SK-N-SH treated with all-trans-retinoic acid at 6 μM for 48 hours (cell line): ENCODE data around the gene GCM1.

Experiments
- ATAC-seq: fragments of 200-7000 bp; cut with Tn5 transposase; 3 replicates; pipeline ENCODE4 v1.9.1; 2020; ENCODE audit warnings: mild to moderate bottlenecking, moderate library complexity
- ARNTL ChIP-seq: fragments of 450-650 bp; formaldehyde crosslinking; IDR thresholded peaks from 2 replicates; pipeline ENCODE4 v1.5.0; 2020; ENCODE audit warnings: low read depth, mild to moderate bottlenecking, moderate library complexity, borderline replicate concordance
- BACH2 ChIP-seq: fragments of 250-450 bp; sonication (Bioruptor Pico); IDR thresholded peaks from 2 replicates; pipeline ENCODE4 v1.9.0; 2021; ENCODE audit warnings: mild to moderate bottlenecking, borderline replicate concordance
- CSDC2 ChIP-seq: fragments of 250-450 bp; sonication (Bioruptor Pico); IDR thresholded peaks from 2 replicates; pipeline ENCODE4 v1.5.0; 2020; ENCODE audit warnings: mild to moderate bottlenecking, moderate library complexity
- GLIS3 ChIP-seq: fragments of 250-450 bp; sonication (Bioruptor Pico); IDR thresholded peaks from 2 replicates; pipeline ENCODE4 v1.5.0; 2020; ENCODE audit warnings: mild to moderate bottlenecking, moderate library complexity
- ISL1 ChIP-seq: fragments of 250-450 bp; sonication (Bioruptor Pico); IDR thresholded peaks from 2 replicates; pipeline ENCODE4 v2.1.2; 2022; ENCODE audit warnings: mild to moderate bottlenecking, moderate library complexity
- OSR1 ChIP-seq: fragments of 250-450 bp; sonication (Bioruptor Pico); IDR thresholded peaks from 2 replicates; pipeline ENCODE4 v1.8.0; 2022; ENCODE audit warnings: moderate library complexity, mild to moderate bottlenecking, inconsistent platforms
- PPARA ChIP-seq: fragments of 250-450 bp; sonication (Bioruptor Pico); IDR thresholded peaks from 2 replicates; pipeline ENCODE4 v1.5.0; 2020; ENCODE audit warnings: mild to moderate bottlenecking, borderline replicate concordance
- RARB ChIP-seq: fragments of 250-450 bp; sonication (Bioruptor Pico); IDR thresholded peaks from 2 replicates; pipeline ENCODE4 v1.8.0; 2021; ENCODE audit warnings: mild to moderate bottlenecking, moderate library complexity
- SNAI2 ChIP-seq: fragments of 250-450 bp; sonication (Bioruptor Pico); IDR thresholded peaks from 2 replicates; pipeline ENCODE4 v1.5.0; 2020; ENCODE audit warnings: mild to moderate bottlenecking, moderate library complexity
- TOX ChIP-seq: fragments of 250-450 bp; sonication (Bioruptor Pico); IDR thresholded peaks from 2 replicates; pipeline ENCODE4 v1.8.0; 2021; ENCODE audit warnings: mild to moderate bottlenecking, moderate library complexity, borderline replicate concordance
- ZC3H10 ChIP-seq: fragments of 250-450 bp; sonication (Bioruptor Pico); IDR thresholded peaks from 2 replicates; pipeline ENCODE4 v1.5.1; 2021; ENCODE audit warnings: mild to moderate bottlenecking, moderate library complexity
- ZFP30 ChIP-seq: fragments of 450-650 bp; formaldehyde crosslinking; IDR thresholded peaks from 2 replicates; pipeline ENCODE4 v1.5.0; 2022; ENCODE audit warnings: mild to moderate bottlenecking, moderate library complexity
- ZNF565 ChIP-seq: fragments of 450-650 bp; formaldehyde crosslinking; conservative IDR thresholded peaks from 2 replicates; pipeline ENCODE4 v1.5.0; 2020; ENCODE audit warnings: low read depth, mild to moderate bottlenecking, moderate library complexity
- ZNF70 ChIP-seq: fragments of 450-650 bp; formaldehyde crosslinking; IDR thresholded peaks from 2 replicates; pipeline ENCODE4 v1.5.0; 2020; ENCODE audit warnings: mild to moderate bottlenecking, moderate library complexity
- ZNF8 ChIP-seq: fragments of 450-650 bp; formaldehyde crosslinking; IDR thresholded peaks from 2 replicates; pipeline ENCODE4 v1.5.0; 2020; ENCODE audit warnings: mild to moderate bottlenecking, moderate library complexity
- TF ChIP-seq, protein P1 (sequence below): fragments of 250-450 bp; sonication (Bioruptor Pico); IDR thresholded peaks from 2 replicates; pipeline ENCODE4 v1.5.0; 2020; ENCODE audit warnings: mild to moderate bottlenecking, moderate library complexity
- TF ChIP-seq, protein P2 (sequence below): fragments of 250-450 bp; sonication (Bioruptor Pico); IDR thresholded peaks from 2 replicates; pipeline ENCODE4 v1.5.1; 2021; ENCODE audit warnings: mild to moderate bottlenecking, moderate library complexity
- TF ChIP-seq, protein P3 (sequence below): fragments of 250-450 bp; sonication (Bioruptor Pico); IDR thresholded peaks from 2 replicates; pipeline ENCODE4 v1.8.0; 2021; ENCODE audit warnings: low read depth, mild to moderate bottlenecking, moderate library complexity, borderline replicate concordance
- TF ChIP-seq, protein P4 (sequence below): fragments of 250-450 bp; sonication (Bioruptor Pico); IDR thresholded peaks from 2 replicates; pipeline ENCODE4 v1.8.0; 2020; ENCODE audit warnings: mild to moderate bottlenecking, moderate library complexity, borderline replicate concordance

The GCM1 gene

DNA sequence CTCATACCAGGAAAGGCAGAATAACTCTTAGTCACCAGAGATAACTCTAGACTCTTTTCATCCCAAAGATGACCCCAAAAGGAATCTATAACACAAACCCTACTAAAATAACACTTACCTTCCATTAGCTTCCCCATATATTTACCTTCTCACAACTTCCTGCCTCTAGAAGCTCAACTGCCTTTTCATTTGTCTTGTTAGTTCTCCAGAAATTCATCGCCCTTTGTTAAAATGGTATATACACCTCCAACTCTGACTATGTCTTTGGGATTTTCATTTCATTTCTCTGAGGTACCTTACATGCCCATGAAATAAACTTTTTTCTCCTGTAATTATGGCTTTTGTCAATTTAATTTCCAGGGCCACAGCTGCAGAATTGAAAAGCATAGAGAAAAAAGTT, 33.5 kb downstream of the GCM1 start:
- ATAC-seq = no peak
- TF ChIP-seq SNAI2 (CRISPR knock-in tag) = no peak
- no peak for TF ChIP-seq ZNF8 (CRISPR knock-in tag)
- no peak for TF ChIP-seq ZNF565 (CRISPR knock-in tag)
- TF ChIP-seq ZNF70 (CRISPR knock-in tag) = no peak
- TF ChIP-seq, protein P1, sequence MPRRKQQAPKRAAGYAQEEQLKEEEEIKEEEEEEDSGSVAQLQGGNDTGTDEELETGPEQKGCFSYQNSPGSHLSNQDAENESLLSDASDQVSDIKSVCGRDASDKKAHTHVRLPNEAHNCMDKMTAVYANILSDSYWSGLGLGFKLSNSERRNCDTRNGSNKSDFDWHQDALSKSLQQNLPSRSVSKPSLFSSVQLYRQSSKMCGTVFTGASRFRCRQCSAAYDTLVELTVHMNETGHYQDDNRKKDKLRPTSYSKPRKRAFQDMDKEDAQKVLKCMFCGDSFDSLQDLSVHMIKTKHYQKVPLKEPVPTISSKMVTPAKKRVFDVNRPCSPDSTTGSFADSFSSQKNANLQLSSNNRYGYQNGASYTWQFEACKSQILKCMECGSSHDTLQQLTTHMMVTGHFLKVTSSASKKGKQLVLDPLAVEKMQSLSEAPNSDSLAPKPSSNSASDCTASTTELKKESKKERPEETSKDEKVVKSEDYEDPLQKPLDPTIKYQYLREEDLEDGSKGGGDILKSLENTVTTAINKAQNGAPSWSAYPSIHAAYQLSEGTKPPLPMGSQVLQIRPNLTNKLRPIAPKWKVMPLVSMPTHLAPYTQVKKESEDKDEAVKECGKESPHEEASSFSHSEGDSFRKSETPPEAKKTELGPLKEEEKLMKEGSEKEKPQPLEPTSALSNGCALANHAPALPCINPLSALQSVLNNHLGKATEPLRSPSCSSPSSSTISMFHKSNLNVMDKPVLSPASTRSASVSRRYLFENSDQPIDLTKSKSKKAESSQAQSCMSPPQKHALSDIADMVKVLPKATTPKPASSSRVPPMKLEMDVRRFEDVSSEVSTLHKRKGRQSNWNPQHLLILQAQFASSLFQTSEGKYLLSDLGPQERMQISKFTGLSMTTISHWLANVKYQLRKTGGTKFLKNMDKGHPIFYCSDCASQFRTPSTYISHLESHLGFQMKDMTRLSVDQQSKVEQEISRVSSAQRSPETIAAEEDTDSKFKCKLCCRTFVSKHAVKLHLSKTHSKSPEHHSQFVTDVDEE (CRISPR knock-in tag) = no peak
- no peak for TF ChIP-seq BACH2 (CRISPR knock-in tag)
- TF ChIP-seq ZC3H10 (CRISPR knock-in tag) = no peak
- no peak for TF ChIP-seq ISL1 (CRISPR knock-in tag)
- TF ChIP-seq, protein P2, sequence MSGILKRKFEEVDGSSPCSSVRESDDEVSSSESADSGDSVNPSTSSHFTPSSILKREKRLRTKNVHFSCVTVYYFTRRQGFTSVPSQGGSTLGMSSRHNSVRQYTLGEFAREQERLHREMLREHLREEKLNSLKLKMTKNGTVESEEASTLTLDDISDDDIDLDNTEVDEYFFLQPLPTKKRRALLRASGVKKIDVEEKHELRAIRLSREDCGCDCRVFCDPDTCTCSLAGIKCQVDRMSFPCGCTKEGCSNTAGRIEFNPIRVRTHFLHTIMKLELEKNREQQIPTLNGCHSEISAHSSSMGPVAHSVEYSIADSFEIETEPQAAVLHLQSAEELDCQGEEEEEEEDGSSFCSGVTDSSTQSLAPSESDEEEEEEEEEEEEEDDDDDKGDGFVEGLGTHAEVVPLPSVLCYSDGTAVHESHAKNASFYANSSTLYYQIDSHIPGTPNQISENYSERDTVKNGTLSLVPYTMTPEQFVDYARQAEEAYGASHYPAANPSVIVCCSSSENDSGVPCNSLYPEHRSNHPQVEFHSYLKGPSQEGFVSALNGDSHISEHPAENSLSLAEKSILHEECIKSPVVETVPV (CRISPR knock-in tag) = no peak
- no peak for TF ChIP-seq TOX (CRISPR knock-in tag)
- no peak for TF ChIP-seq RARB
- TF ChIP-seq, all 23 proteins: peak for 0

DNA sequence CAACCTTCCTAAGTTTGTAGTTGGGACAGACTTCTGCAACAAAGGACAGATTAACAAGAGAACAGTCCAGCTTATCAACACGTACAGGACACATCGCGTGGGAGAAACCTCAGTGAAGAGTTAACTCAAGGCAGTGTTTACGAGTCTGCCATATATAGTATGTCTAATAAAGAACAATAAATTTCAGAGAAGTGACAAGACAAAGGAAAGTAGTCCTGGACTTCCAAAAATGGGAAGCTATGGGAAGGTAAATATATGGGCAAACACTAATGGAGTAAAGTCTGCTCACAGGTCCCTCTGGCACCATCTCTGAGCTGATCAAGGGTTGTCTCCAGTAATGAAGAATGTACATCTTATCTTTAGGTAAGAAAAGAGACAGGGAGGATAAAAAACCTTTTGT, 34.9 kb downstream of the GCM1 start:
- ATAC-seq = no peak
- TF ChIP-seq ARNTL (CRISPR knock-in tag) (no peak), ZC3H10 (CRISPR knock-in tag) (no peak), ZFP30 (no peak), RARB (no peak), TOX (CRISPR knock-in tag) (no peak), GLIS3 (CRISPR knock-in tag) (no peak), ZNF565 (CRISPR knock-in tag) (no peak)
- TF ChIP-seq, protein P3, sequence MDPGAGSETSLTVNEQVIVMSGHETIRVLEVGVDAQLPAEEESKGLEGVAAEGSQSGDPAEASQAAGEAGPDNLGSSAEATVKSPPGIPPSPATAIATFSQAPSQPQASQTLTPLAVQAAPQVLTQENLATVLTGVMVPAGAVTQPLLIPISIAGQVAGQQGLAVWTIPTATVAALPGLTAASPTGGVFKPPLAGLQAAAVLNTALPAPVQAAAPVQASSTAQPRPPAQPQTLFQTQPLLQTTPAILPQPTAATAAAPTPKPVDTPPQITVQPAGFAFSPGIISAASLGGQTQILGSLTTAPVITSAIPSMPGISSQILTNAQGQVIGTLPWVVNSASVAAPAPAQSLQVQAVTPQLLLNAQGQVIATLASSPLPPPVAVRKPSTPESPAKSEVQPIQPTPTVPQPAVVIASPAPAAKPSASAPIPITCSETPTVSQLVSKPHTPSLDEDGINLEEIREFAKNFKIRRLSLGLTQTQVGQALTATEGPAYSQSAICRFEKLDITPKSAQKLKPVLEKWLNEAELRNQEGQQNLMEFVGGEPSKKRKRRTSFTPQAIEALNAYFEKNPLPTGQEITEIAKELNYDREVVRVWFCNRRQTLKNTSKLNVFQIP (CRISPR knock-in tag) = no peak
- TF ChIP-seq, protein P2 (CRISPR knock-in tag) = no peak
- TF ChIP-seq, protein P4, sequence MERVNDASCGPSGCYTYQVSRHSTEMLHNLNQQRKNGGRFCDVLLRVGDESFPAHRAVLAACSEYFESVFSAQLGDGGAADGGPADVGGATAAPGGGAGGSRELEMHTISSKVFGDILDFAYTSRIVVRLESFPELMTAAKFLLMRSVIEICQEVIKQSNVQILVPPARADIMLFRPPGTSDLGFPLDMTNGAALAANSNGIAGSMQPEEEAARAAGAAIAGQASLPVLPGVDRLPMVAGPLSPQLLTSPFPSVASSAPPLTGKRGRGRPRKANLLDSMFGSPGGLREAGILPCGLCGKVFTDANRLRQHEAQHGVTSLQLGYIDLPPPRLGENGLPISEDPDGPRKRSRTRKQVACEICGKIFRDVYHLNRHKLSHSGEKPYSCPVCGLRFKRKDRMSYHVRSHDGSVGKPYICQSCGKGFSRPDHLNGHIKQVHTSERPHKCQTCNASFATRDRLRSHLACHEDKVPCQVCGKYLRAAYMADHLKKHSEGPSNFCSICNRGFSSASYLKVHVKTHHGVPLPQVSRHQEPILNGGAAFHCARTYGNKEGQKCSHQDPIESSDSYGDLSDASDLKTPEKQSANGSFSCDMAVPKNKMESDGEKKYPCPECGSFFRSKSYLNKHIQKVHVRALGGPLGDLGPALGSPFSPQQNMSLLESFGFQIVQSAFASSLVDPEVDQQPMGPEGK (CRISPR knock-in tag) = no peak

DNA sequence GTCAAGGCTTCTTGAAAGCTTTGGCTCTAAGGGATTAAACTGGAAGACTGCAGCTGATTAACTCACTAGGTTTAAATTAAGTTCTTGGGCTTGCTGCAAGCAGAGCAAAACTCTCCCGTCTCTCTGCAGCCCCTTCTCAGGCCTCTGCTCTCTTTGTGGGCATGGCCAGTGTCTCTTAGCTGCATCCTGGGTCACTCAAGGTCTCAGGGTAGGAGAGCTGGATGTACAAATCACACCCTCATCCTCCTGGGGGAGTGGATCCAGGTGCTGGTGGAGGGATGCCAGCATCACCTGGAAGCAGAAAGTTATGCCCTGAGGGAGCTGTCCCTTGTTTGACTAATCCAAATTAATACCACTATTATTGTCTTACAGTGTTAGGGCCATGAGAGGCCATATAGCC, 35.8 kb downstream of the GCM1 start:
- ATAC-seq = no peak
- TF ChIP-seq ARNTL (CRISPR knock-in tag) (no peak), CSDC2 (CRISPR knock-in tag) (no peak), OSR1 (no peak), TOX (CRISPR knock-in tag) (no peak), RARB (no peak), SNAI2 (CRISPR knock-in tag) (no peak), PPARA (CRISPR knock-in tag) (no peak), BACH2 (CRISPR knock-in tag) (no peak), ZNF8 (CRISPR knock-in tag) (no peak)
- TF ChIP-seq, protein P3 (CRISPR knock-in tag) = no peak
- TF ChIP-seq, protein P1 (CRISPR knock-in tag) = no peak
- TF ChIP-seq, protein P4 (CRISPR knock-in tag) = no peak
